LNCaP clone FGC (cell line): ENCODE results near the gene UBE2G2.
A peak's percentile ranks its signal among the peaks of the same experiment; 100 is the strongest.

Experiments
- DNase-seq: peaks from one replicate; pipeline ENCODE4 v3.0.0-alpha.2; 2011; ENCODE audit warnings: low read depth
- H3K4me3 ChIP-seq: 2 replicates; pipeline ENCODE4 v1.5.1; 2011; ENCODE audit warnings: mild to moderate bottlenecking, low read depth, low read length, control low read depth
- TF ChIP-seq, protein P1 (sequence below): IDR thresholded peaks from 2 replicates; pipeline ENCODE4 v1.5.1; 2012; ENCODE audit warnings: mild to moderate bottlenecking; ENCODE audit not compliant: control insufficient read depth, insufficient read depth; ENCODE audit errors: extremely low read depth

UBE2G2 gene

DNA sequence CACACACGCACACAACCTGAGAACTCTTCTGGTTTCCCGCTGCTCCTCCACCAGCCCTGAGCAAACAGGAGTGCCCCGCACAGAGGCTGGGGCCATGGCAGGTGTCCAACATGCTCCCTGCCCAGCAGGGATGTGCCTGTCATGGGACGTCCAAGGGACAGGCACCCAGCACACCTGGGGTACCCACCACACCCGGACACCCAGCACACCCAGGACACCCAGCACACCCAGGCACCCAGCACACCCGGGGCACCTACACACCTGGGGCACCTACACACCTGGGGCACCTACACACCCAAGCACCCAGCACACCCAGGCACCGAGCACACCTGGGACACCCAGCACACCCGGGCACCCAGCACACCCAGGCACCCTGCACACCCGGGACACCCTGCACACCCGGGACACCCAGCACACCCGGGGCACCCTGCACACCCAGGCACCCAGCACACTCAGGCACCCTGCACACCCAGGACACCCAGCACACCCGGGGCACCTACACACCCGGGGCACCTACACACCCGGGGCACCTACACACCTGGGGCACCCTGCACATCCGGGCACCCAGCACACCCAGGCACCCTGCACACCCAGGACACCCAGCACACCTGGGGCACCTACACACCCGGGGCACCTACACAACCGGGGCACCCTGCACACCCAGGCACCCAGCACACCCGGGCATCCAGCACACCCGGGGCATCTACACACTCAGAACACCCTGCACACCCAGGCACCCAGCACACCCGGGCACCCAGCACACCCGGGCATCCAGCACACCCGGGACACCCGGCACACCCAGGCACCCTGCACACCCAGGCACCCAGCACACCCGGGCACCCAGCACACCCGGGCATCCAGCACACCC lies 37.9 kb downstream of the UBE2G2 start:
- DNase-seq: no peak
- no peak overlapping the region for H3K4me3 ChIP-seq
- TF ChIP-seq, protein P1, sequence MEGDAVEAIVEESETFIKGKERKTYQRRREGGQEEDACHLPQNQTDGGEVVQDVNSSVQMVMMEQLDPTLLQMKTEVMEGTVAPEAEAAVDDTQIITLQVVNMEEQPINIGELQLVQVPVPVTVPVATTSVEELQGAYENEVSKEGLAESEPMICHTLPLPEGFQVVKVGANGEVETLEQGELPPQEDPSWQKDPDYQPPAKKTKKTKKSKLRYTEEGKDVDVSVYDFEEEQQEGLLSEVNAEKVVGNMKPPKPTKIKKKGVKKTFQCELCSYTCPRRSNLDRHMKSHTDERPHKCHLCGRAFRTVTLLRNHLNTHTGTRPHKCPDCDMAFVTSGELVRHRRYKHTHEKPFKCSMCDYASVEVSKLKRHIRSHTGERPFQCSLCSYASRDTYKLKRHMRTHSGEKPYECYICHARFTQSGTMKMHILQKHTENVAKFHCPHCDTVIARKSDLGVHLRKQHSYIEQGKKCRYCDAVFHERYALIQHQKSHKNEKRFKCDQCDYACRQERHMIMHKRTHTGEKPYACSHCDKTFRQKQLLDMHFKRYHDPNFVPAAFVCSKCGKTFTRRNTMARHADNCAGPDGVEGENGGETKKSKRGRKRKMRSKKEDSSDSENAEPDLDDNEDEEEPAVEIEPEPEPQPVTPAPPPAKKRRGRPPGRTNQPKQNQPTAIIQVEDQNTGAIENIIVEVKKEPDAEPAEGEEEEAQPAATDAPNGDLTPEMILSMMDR: no peak

DNA sequence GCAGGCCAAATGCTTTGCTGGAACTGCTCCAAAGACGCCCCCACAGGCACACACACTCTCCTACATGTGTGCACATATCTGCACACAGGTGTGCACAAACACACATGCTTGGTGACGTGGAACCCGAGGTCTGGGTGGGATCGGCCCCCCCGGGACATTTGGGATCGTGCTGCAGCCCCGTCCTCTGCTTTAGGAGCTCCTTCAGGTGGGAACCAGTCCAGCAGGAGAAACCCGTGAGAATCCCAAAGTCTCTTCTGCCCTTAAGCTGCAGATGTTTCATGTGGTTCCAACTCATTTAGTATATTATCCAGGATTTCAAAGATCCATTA lies 38.6 kb downstream of the UBE2G2 start:
- TF ChIP-seq, protein P1: no peak
- DNase-seq: no peak
- no peak overlapping the region for H3K4me3 ChIP-seq

DNA sequence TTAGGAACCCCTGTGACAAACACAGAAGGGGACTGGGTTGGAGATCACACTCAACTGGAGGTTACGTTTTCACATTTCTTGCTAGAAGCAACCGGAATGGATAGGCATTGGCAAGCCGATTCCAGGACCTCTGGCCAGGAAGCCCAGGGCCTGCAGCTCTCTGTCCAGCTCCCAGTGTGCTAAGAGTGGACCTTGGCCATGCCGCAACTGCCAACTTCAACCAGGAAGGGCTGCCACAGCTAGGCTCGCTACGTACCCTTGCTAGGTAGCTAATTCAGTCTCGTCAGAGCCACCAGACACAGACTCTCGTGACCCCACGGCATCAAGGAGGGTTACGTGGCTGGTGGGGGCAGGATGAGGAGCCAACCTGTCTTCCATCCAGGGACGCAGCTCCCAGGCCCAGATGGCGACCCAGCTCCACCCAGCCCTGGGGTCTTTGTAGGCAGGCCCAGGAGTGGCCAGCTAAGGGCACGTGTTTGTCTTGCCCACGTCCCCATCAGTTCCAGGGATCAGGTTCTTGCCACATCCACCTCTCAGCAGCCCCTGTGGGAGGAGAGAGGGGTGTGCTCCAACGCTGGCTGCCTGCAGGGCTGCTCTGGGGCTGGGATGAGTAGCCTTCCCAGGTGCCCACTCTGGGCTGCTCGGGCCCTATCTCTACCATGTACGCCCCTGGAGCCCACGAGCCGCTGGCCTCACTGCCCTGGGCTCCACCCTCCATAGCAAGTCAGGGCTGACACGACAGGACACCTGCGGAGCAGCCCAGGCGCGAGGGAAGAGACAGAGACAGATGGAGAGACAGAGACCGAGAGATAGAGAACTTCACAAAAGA lies 39.2 kb downstream of the UBE2G2 start:
- TF ChIP-seq, protein P1: no peak
- H3K4me3 ChIP-seq: no peak overlapping the region

DNA sequence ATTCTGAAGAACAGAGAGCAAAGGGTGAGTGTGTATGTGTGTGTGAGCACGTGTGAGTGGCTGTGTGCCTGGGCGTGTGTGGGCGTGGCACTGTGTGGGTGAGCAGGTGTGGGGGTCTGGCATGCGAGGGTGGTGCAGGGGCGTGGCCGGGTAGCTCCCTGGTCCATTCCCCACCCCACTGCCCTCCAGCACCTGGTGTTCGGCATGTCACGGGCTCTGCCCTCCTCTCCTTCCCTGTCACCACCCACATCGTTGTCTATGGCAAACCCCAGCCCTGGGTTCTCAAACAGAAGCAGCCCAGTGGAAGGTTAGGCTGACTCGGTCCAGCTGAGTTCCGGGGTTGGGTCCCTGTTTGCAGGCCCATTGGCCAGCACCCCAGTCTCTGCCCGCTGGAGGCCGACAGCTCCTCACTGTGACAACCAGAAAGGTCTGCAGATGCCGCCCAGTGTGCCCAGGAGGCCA lies 39.8 kb downstream of the UBE2G2 start:
- DNase-seq: no peak
- TF ChIP-seq, protein P1: no peak
- H3K4me3 ChIP-seq: no peak overlapping the region

More for the DNA sequence above, 39.2 kb downstream of the UBE2G2 start:
- no peak for DNase-seq

GRCh38 chr21:44761011-44761729 lies 40.5 kb downstream of the UBE2G2 start:
- TF ChIP-seq, protein P1: peak; percentile 40
- H3K4me3 ChIP-seq: no peak overlapping the region
- no peak for DNase-seq

- DNase-seq: no peak
- no peak overlapping the region for H3K4me3 ChIP-seq
- TF ChIP-seq, protein P1: no peak
Observed at GRCh38 chr21:44760376-44760775, 41.2 kb downstream of the UBE2G2 start.
